ENCODE data around the gene CEP162.

DNA sequence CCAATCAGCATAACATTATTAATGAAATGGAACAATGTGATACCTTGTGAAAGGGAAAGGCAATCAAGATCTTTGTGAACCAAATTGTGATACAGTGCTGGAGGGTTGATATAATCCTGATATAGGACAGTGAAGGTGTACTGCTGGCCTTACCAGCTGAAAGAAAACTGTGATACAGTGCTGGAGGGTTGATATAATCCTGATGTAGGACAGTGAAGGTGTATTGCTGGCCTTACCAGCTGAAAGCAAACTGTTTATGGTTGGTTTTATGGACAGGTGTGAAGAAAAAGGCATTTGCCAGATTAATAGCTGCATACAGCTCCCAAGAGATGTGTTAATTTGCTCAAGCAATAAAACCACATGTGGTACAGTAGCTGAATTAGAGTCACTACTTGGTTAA lies 119.9 kb downstream of the CEP162 start:
- TF ChIP-seq, protein P1, sequence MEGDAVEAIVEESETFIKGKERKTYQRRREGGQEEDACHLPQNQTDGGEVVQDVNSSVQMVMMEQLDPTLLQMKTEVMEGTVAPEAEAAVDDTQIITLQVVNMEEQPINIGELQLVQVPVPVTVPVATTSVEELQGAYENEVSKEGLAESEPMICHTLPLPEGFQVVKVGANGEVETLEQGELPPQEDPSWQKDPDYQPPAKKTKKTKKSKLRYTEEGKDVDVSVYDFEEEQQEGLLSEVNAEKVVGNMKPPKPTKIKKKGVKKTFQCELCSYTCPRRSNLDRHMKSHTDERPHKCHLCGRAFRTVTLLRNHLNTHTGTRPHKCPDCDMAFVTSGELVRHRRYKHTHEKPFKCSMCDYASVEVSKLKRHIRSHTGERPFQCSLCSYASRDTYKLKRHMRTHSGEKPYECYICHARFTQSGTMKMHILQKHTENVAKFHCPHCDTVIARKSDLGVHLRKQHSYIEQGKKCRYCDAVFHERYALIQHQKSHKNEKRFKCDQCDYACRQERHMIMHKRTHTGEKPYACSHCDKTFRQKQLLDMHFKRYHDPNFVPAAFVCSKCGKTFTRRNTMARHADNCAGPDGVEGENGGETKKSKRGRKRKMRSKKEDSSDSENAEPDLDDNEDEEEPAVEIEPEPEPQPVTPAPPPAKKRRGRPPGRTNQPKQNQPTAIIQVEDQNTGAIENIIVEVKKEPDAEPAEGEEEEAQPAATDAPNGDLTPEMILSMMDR (conservative IDR thresholded peaks at IDR 0.05 in 1 of 2, IDR thresholded peaks at IDR 0.05 in 1 of 2; ENCODE audit: low read depth in 1 of 2, low read length in 2 of 2) = no peak
- no peak for TF ChIP-seq EZH2 (IDR thresholded peaks at IDR 0.05; ENCODE audit: low read length, missing control alignments)

Data from fibroblast of lung (primary cell).